ENCODE results near the gene PPP1R14B. TPM values are rescaled to one million over a fixed set of nuclear protein-coding genes. Genes with fewer than 3 reads are reported as not detected.

Gene PPP1R14B
- total and polyA plus RNA-seq, 2 of the 13 experiments (the other 11 are each of a cell fraction or from before 2014, with no cell fraction given): 110 to 148 TPM

DNA sequence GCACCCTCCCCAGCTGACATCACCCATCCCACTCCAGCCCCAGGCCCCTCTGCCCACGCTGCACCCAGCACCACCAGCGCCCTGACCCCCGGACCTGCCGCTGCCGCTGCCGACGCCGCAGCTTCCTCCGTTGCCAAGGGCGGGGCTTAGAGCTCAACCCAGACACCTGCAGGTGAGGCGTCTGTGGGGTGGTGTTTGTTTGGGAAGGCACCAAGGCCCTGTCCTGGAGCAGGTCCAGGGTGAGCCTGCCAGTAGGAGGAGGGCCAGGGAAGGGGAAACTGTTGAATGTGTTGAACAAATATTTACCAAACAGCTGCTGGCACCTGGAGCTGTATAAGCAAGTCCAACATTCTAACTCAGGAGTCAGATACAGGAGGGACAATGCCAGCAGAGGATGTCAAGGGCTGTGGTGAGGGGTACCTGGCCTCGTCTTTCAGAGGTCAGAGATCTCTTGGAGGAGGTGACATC lies 9.2 kb downstream of the PPP1R14B start (continued):
- TF ChIP-seq, protein P1, sequence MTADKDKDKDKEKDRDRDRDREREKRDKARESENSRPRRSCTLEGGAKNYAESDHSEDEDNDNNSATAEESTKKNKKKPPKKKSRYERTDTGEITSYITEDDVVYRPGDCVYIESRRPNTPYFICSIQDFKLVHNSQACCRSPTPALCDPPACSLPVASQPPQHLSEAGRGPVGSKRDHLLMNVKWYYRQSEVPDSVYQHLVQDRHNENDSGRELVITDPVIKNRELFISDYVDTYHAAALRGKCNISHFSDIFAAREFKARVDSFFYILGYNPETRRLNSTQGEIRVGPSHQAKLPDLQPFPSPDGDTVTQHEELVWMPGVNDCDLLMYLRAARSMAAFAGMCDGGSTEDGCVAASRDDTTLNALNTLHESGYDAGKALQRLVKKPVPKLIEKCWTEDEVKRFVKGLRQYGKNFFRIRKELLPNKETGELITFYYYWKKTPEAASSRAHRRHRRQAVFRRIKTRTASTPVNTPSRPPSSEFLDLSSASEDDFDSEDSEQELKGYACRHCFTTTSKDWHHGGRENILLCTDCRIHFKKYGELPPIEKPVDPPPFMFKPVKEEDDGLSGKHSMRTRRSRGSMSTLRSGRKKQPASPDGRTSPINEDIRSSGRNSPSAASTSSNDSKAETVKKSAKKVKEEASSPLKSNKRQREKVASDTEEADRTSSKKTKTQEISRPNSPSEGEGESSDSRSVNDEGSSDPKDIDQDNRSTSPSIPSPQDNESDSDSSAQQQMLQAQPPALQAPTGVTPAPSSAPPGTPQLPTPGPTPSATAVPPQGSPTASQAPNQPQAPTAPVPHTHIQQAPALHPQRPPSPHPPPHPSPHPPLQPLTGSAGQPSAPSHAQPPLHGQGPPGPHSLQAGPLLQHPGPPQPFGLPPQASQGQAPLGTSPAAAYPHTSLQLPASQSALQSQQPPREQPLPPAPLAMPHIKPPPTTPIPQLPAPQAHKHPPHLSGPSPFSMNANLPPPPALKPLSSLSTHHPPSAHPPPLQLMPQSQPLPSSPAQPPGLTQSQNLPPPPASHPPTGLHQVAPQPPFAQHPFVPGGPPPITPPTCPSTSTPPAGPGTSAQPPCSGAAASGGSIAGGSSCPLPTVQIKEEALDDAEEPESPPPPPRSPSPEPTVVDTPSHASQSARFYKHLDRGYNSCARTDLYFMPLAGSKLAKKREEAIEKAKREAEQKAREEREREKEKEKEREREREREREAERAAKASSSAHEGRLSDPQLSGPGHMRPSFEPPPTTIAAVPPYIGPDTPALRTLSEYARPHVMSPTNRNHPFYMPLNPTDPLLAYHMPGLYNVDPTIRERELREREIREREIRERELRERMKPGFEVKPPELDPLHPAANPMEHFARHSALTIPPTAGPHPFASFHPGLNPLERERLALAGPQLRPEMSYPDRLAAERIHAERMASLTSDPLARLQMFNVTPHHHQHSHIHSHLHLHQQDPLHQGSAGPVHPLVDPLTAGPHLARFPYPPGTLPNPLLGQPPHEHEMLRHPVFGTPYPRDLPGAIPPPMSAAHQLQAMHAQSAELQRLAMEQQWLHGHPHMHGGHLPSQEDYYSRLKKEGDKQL (CRISPR knock-in tag; IDR thresholded peaks at IDR 0.05; ENCODE audit: low read depth): peak; percentile 61; the same call in 1 of the 2 replicates
- TF ChIP-seq PHF5A (CRISPR knock-in tag; IDR thresholded peaks at IDR 0.05; ENCODE audit: low read depth, unreplicated experiment): no peak
- TF ChIP-seq ASH2L (IDR thresholded peaks at IDR 0.05; ENCODE audit: insufficient read length, low read depth, low read length): peak; percentile 39
- peak; percentile 82 for TF ChIP-seq RARA (CRISPR knock-in tag; IDR thresholded peaks at IDR 0.05)
- peak; percentile 75; the same call in 1 of the 2 replicates for TF ChIP-seq HDAC2 (CRISPR knock-in tag; IDR thresholded peaks at IDR 0.05)
- TF ChIP-seq TOE1 (CRISPR knock-in tag; IDR thresholded peaks at IDR 0.05): no peak
- TF ChIP-seq, protein P2, sequence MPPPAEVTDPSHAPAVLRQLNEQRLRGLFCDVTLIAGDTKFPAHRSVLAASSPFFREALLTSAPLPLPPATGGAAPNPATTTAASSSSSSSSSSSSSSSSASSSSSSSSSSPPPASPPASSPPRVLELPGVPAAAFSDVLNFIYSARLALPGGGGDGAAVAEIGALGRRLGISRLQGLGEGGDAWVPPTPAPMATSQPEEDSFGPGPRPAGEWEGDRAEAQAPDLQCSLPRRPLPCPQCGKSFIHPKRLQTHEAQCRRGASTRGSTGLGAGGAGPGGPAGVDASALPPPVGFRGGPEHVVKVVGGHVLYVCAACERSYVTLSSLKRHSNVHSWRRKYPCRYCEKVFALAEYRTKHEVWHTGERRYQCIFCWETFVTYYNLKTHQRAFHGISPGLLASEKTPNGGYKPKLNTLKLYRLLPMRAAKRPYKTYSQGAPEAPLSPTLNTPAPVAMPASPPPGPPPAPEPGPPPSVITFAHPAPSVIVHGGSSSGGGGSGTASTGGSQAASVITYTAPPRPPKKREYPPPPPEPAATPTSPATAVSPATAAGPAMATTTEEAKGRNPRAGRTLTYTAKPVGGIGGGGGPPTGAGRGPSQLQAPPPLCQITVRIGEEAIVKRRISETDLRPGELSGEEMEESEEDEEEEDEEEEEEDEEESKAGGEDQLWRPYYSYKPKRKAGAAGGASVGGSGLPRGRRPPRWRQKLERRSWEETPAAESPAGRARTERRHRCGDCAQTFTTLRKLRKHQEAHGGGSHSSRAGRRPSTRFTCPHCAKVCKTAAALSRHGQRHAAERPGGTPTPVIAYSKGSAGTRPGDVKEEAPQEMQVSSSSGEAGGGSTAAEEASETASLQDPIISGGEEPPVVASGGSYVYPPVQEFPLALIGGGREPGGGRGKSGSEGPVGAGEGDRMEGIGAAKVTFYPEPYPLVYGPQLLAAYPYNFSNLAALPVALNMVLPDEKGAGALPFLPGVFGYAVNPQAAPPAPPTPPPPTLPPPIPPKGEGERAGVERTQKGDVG (CRISPR knock-in tag; IDR thresholded peaks at IDR 0.05; ENCODE audit: borderline replicate concordance): no peak
- 0 out of 2 replicates have a peak, but pooled peaks have one; percentile 34 for TF ChIP-seq TGIF2 (CRISPR knock-in tag; IDR thresholded peaks at IDR 0.05)
- no peak for TF ChIP-seq YEATS2 (CRISPR knock-in tag; IDR thresholded peaks at IDR 0.05; ENCODE audit: borderline replicate concordance)
- TF ChIP-seq ZNF501 (CRISPR knock-in tag; IDR thresholded peaks at IDR 0.05): peak; percentile 30; the same call in 1 of the 2 replicates
- TF ChIP-seq, protein P3, sequence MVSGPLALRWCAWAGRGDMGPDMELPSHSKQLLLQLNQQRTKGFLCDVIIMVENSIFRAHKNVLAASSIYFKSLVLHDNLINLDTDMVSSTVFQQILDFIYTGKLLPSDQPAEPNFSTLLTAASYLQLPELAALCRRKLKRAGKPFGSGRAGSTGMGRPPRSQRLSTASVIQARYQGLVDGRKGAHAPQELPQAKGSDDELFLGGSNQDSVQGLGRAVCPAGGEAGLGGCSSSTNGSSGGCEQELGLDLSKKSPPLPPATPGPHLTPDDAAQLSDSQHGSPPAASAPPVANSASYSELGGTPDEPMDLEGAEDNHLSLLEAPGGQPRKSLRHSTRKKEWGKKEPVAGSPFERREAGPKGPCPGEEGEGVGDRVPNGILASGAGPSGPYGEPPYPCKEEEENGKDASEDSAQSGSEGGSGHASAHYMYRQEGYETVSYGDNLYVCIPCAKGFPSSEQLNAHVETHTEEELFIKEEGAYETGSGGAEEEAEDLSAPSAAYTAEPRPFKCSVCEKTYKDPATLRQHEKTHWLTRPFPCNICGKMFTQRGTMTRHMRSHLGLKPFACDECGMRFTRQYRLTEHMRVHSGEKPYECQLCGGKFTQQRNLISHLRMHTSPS (CRISPR knock-in tag; IDR thresholded peaks at IDR 0.05; ENCODE audit: low read depth): peak; percentile 80; the same call in 1 of the 2 replicates
- TF ChIP-seq HNRNPH1 (optimal IDR thresholded peaks at IDR 0.05; ENCODE audit: low read depth, low read length): no peak
- peak; percentile 86 for TF ChIP-seq REL (CRISPR knock-in tag; conservative IDR thresholded peaks at IDR 0.05)
- no peak for TF ChIP-seq SRSF9 (IDR thresholded peaks at IDR 0.05; ENCODE audit: borderline replicate concordance, insufficient read depth, low read depth, low read length, poor library complexity, severe bottlenecking)
- TF ChIP-seq NFYB (CRISPR knock-in tag; IDR thresholded peaks at IDR 0.05): peak; percentile 24; the same call in 1 of the 2 replicates
- no peak for TF ChIP-seq ZNF34 (CRISPR knock-in tag; IDR thresholded peaks at IDR 0.05; ENCODE audit: borderline replicate concordance)
- TF ChIP-seq ZMYM3 (CRISPR knock-in tag; IDR thresholded peaks at IDR 0.05): no peak
- TF ChIP-seq POLR2AphosphoS5 (IDR thresholded peaks at IDR 0.05; ENCODE audit: low read depth, low read length): peak; percentile 25; the same call in 1 of the 2 replicates
- TF ChIP-seq NCOA5 (CRISPR knock-in tag; IDR thresholded peaks at IDR 0.05): no peak
- no peak for TF ChIP-seq MAF1 (CRISPR knock-in tag; IDR thresholded peaks at IDR 0.05; ENCODE audit: borderline replicate concordance)

Data from HepG2 (cell line).